Lower leg skin (tissue), 4 donors: ENCODE measurements around the gene CCM2. TPM values are rescaled to one million over a fixed set of nuclear protein-coding genes. Genes with fewer than 3 reads are reported as not detected.

Experiments used
- DNase-seq, 2 donors: peaks; one replicate each; pipeline ENCODE4 v3.0.0-alpha.2; 2019; ENCODE audit warnings: low spot score in 2 of 2
- H3K4me3 ChIP-seq: fragments of 200-600 bp; sonication (generic); 2 replicates; pipeline ENCODE4 v1.5.1; 2017; ENCODE audit warnings: mild to moderate bottlenecking, low read depth; ENCODE audit not compliant: poor library complexity, severe bottlenecking
- POLR2A ChIP-seq, 2 donors: fragments of 450-650 bp; IDR thresholded peaks; one replicate each; pipeline ENCODE4 v1.6.1; 2016 to 2017; ENCODE audit warnings: antibody characterized with exemption in 2 of 2, mild to moderate bottlenecking in 1 of 2, moderate library complexity in 1 of 2
- WGBS, 2 donors: methylation state at CpG; one replicate each; pipeline ENCODE4 v1.1.5; 2018; 5-methylcytosine and 5-hydroxymethylcytosine counted together
- intact Hi-C: fragments of 100-400 bp; cut with DNase I; formaldehyde crosslinking; loops from one replicate; pipeline ENCODE4 v1.15.0; 2023; ENCODE audit warnings: low total_unique reads
- total RNA-seq, 4 donors: library from RNA; depleted of rRNA; stranded (reverse); fragments of >200 nt; gene quantifications; one replicate each; pipeline ENCODE4 v1.1.0, GENCODE V29; 2016
- TF ChIP-seq, protein P1 (sequence below), 3 donors: fragments of 450-650 bp; IDR thresholded peaks; one replicate each; pipeline ENCODE4 v1.5.1; 2016; ENCODE audit warnings: antibody characterized with exemption in 3 of 3, mild to moderate bottlenecking in 3 of 3, moderate library complexity in 2 of 3

The CCM2 gene
- total RNA-seq, 4 donors from 2014 or later = 25.1 to 45.7 (median 32.6) TPM

GRCh38 chr7:45122975-45123860 is 123.2 kb downstream of the CCM2 start:
- DNase-seq = no peak
- WGBS, 2 donors = 83% methylated on average over 16 of the region's 16 CpGs
- no peak overlapping the region for H3K4me3 ChIP-seq
- intact Hi-C loops = no loop called here
- TF ChIP-seq, protein P1, sequence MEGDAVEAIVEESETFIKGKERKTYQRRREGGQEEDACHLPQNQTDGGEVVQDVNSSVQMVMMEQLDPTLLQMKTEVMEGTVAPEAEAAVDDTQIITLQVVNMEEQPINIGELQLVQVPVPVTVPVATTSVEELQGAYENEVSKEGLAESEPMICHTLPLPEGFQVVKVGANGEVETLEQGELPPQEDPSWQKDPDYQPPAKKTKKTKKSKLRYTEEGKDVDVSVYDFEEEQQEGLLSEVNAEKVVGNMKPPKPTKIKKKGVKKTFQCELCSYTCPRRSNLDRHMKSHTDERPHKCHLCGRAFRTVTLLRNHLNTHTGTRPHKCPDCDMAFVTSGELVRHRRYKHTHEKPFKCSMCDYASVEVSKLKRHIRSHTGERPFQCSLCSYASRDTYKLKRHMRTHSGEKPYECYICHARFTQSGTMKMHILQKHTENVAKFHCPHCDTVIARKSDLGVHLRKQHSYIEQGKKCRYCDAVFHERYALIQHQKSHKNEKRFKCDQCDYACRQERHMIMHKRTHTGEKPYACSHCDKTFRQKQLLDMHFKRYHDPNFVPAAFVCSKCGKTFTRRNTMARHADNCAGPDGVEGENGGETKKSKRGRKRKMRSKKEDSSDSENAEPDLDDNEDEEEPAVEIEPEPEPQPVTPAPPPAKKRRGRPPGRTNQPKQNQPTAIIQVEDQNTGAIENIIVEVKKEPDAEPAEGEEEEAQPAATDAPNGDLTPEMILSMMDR (IDR thresholded peaks at IDR 0.05) = no peak
- no peak for TF ChIP-seq POLR2A (IDR thresholded peaks at IDR 0.05)

- WGBS, 2 donors = 74 to 79% methylated on average over 12 of the region's 12 CpGs
- H3K4me3 ChIP-seq = no peak overlapping the region
- DNase-seq = no peak
- intact Hi-C loops = no loop called here
- TF ChIP-seq POLR2A (IDR thresholded peaks at IDR 0.05) = no peak
- TF ChIP-seq, protein P1 (IDR thresholded peaks at IDR 0.05) = no peak
These were observed 124.1 kb downstream of the CCM2 start for GRCh38 chr7:45123913-45124710.

DNA sequence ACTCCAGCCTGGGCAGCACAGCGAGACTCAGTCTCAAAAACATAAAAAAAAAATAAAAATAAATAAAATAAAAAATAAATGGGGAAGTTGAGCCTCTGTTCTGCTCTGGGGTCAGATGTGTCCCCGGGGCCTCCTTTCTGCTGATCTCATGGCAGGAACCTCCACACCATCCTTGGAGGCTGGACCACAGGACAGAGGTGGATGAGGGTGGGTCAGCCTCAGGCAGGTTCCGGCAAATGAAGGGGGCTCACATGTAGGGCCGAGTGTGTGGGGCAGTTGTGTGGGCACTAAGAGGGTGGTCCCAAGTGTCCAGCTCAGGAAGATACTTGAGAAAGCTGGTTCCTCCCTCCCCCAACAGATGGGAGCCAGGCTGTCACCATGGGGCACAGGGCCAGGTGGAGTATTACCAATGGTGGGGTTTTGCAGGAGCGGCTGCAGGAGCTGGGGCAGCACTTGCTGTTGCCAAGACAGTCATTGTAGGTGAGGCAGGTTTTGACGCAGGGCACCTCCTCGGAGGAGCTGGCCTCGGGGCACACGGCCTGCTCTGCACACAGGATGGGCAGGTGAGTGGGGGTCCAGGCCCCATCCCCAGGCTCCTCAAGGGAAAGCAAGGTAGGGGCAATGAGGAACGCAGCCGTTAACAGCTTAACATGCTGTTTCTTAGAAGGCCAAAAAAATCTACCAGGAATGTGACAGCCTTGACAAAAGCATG is 125.3 kb downstream of the CCM2 start:
- no peak for TF ChIP-seq POLR2A (IDR thresholded peaks at IDR 0.05)
- TF ChIP-seq, protein P1 (IDR thresholded peaks at IDR 0.05) = no peak
- 85% methylated on average over 9 to 11 of the region's 11 CpGs for WGBS, 2 donors
- DNase-seq = no peak
- no peak overlapping the region for H3K4me3 ChIP-seq
- intact Hi-C loops = no loop called here

Other genes with a start within 250 kb of the CCM2 start
- 1,000 to 10,000 TPM; 1,809 to 2,568 (median 2,150) TPM for gene PPIA, start 203.5 kb upstream of the CCM2 start, total RNA-seq
- gene H2AZ2, start 152.1 kb upstream of the CCM2 start, total RNA-seq = 10 to 100 TPM; 62.8 to 83.8 (median 70.1) TPM
- 10 to 100 TPM; 20.0 to 28.5 (median 26.8) TPM for gene PURB, start 114.7 kb upstream of the CCM2 start, total RNA-seq
- 1 to 10 TPM; 1.1 to 3.0 (median 2.2) TPM for gene MYO1G, start 21.2 kb upstream of the CCM2 start, total RNA-seq
- 1 to 10 TPM in 3 of 4 donors, under 1 TPM in 1; 0.89 to 2.0 (median 1.7) TPM for gene NACAD, start 88.8 kb downstream of the CCM2 start, total RNA-seq
- 10 to 100 TPM; 46.0 to 62.3 (median 58.1) TPM for gene TBRG4, start 111.5 kb downstream of the CCM2 start, total RNA-seq
- 10 to 100 TPM; 23.8 to 71.6 (median 35.1) TPM for gene RAMP3, start 157.6 kb downstream of the CCM2 start, total RNA-seq